K562 (cell line): ENCODE results near the gene SRPK2.

ENCODE experiments used
- CHD4 ChIP-seq: fragments of 200-600 bp; sonication (generic); IDR thresholded peaks from 3 replicates; pipeline ENCODE4 v1.6.1; 2012; ENCODE audit warnings: low read depth, mild to moderate bottlenecking, mixed read lengths, low read length, inconsistent platforms; ENCODE audit not compliant: insufficient read depth, insufficient replicate concordance, poor library complexity, severe bottlenecking
- FOXM1 ChIP-seq, 2 experiments: fragments of 450-650 bp in 1 of 2; sonication (generic) in 1 of 2; formaldehyde crosslinking in 1 of 2; IDR thresholded peaks; 2 replicates each; pipeline versions ENCODE4 v1.6.1 to v1.9.0; 2017 to 2022; ENCODE audit warnings: low read depth in 2 of 2, mild to moderate bottlenecking in 2 of 2, missing genetic modification reagents in 1 of 2, moderate library complexity in 1 of 2
- MXI1 ChIP-seq: IDR thresholded peaks from 2 replicates; pipeline ENCODE4 v1.6.1; 2011; ENCODE audit warnings: low read depth, mild to moderate bottlenecking, improper control_type of control experiment, low read length
- NRF1 ChIP-seq, 2 experiments: fragments of 450-650 bp; IDR thresholded peaks in 1 of 2; conservative IDR thresholded peaks in 1 of 2; 2 replicates each; pipeline ENCODE4 v1.6.1; 2014; ENCODE audit warnings: mild to moderate bottlenecking in 2 of 2
- POLR2AphosphoS5 ChIP-seq: IDR thresholded peaks from 2 replicates; pipeline ENCODE4 v1.6.1; 2011; ENCODE audit warnings: mild to moderate bottlenecking, low read depth, low read length, moderate library complexity; ENCODE audit not compliant: control insufficient read depth, insufficient read depth
- SRF ChIP-seq, 2 experiments: fragments of 250-450, 450-650 bp in 1 of 2; sonication (Bioruptor Pico) in 1 of 2; sonication (generic) in 1 of 2; formaldehyde crosslinking; IDR thresholded peaks; 2 replicates each; pipeline versions ENCODE4 v1.5.0 to v1.5.1; 2020 to 2022; ENCODE audit warnings: mild to moderate bottlenecking in 1 of 2, missing genetic modification reagents in 1 of 2
- YY1 ChIP-seq, 3 experiments: IDR thresholded peaks; 2 replicates each; pipeline ENCODE4 v1.6.1; 2011; ENCODE audit warnings: low read length in 2 of 3, mild to moderate bottlenecking in 2 of 3, moderate library complexity in 2 of 3, borderline replicate concordance in 1 of 3, control low read depth in 1 of 3, low read depth in 1 of 3; ENCODE audit not compliant: insufficient read depth in 3 of 3, insufficient replicate concordance in 2 of 3, control insufficient read depth in 1 of 3, insufficient read length in 1 of 3; ENCODE audit errors: extremely low read depth in 1 of 3
- ZNF217 ChIP-seq: sonication (generic); formaldehyde crosslinking; IDR thresholded peaks from 2 replicates; pipeline ENCODE4 v1.8.0; 2022; ENCODE audit warnings: mild to moderate bottlenecking, missing genetic modification reagents
- ZNF778 ChIP-seq: fragments of 450-650 bp; formaldehyde crosslinking; IDR thresholded peaks from 2 replicates; pipeline ENCODE4 v1.4.0; 2020; ENCODE audit warnings: mild to moderate bottlenecking, moderate library complexity
- TF ChIP-seq, protein P1 (sequence below): sonication (generic); formaldehyde crosslinking; IDR thresholded peaks from 2 replicates; pipeline ENCODE4 v1.8.1; 2022; ENCODE audit warnings: missing genetic modification reagents
- TF ChIP-seq, protein P2 (sequence below), 3 experiments: IDR thresholded peaks in 2 of 3; conservative IDR thresholded peaks in 1 of 3; 2 replicates each; pipeline ENCODE4 v1.5.1; 2011 to 2012; ENCODE audit warnings: low read length in 3 of 3, mild to moderate bottlenecking in 3 of 3, control low read depth in 2 of 3, improper control_type of control experiment in 1 of 3, inconsistent platforms in 1 of 3, low read depth in 1 of 3, mixed read lengths in 1 of 3, moderate library complexity in 1 of 3; ENCODE audit not compliant: insufficient read depth in 2 of 3
- TF ChIP-seq, protein P3 (sequence below), 2 experiments: fragments of 450-650 bp in 1 of 2; sonication (generic) in 1 of 2; formaldehyde crosslinking in 1 of 2; IDR thresholded peaks in 1 of 2; conservative IDR thresholded peaks in 1 of 2; 2 replicates each; pipeline versions ENCODE4 v1.6.1 to v1.8.1; 2016 to 2023; ENCODE audit warnings: mild to moderate bottlenecking in 2 of 2, moderate library complexity in 2 of 2, inconsistent platforms in 1 of 2, missing genetic modification reagents in 1 of 2

- TF ChIP-seq, protein P1, sequence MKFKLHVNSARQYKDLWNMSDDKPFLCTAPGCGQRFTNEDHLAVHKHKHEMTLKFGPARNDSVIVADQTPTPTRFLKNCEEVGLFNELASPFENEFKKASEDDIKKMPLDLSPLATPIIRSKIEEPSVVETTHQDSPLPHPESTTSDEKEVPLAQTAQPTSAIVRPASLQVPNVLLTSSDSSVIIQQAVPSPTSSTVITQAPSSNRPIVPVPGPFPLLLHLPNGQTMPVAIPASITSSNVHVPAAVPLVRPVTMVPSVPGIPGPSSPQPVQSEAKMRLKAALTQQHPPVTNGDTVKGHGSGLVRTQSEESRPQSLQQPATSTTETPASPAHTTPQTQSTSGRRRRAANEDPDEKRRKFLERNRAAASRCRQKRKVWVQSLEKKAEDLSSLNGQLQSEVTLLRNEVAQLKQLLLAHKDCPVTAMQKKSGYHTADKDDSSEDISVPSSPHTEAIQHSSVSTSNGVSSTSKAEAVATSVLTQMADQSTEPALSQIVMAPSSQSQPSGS (CRISPR knock-in tag) = no peak
- TF ChIP-seq FOXM1 (IDR thresholded peaks at IDR 0.05; ENCODE audit: low read depth) (no peak), FOXM1 (CRISPR knock-in tag; IDR thresholded peaks at IDR 0.05; ENCODE audit: low read depth) (no peak), NRF1 (conservative IDR thresholded peaks at IDR 0.05 in 1 of 2, IDR thresholded peaks at IDR 0.05 in 1 of 2) (no peak), MXI1 (no peak), ZNF217 (CRISPR knock-in tag) (no peak), SRF (CRISPR knock-in tag; IDR thresholded peaks at IDR 0.05) (no peak), POLR2AphosphoS5 (no peak), CHD4 (no peak), YY1 (IDR thresholded peaks at IDR 0.05; ENCODE audit: borderline replicate concordance in 1 of 3, control insufficient read depth in 1 of 3, extremely low read depth in 1 of 3, insufficient read depth in 3 of 3, insufficient read length in 1 of 3, insufficient replicate concordance in 2 of 3, low read depth in 1 of 3, low read length in 2 of 3) (no peak), ZNF778 (CRISPR knock-in tag) (no peak)
- TF ChIP-seq, protein P2, sequence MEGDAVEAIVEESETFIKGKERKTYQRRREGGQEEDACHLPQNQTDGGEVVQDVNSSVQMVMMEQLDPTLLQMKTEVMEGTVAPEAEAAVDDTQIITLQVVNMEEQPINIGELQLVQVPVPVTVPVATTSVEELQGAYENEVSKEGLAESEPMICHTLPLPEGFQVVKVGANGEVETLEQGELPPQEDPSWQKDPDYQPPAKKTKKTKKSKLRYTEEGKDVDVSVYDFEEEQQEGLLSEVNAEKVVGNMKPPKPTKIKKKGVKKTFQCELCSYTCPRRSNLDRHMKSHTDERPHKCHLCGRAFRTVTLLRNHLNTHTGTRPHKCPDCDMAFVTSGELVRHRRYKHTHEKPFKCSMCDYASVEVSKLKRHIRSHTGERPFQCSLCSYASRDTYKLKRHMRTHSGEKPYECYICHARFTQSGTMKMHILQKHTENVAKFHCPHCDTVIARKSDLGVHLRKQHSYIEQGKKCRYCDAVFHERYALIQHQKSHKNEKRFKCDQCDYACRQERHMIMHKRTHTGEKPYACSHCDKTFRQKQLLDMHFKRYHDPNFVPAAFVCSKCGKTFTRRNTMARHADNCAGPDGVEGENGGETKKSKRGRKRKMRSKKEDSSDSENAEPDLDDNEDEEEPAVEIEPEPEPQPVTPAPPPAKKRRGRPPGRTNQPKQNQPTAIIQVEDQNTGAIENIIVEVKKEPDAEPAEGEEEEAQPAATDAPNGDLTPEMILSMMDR (IDR thresholded peaks at IDR 0.05 in 2 of 3, conservative IDR thresholded peaks at IDR 0.05 in 1 of 3; ENCODE audit: insufficient read depth in 2 of 3, low read depth in 1 of 3, low read length in 3 of 3) = no peak
- TF ChIP-seq, protein P3, sequence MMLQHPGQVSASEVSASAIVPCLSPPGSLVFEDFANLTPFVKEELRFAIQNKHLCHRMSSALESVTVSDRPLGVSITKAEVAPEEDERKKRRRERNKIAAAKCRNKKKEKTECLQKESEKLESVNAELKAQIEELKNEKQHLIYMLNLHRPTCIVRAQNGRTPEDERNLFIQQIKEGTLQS (IDR thresholded peaks at IDR 0.05) = no peak
- TF ChIP-seq, protein P3 (CRISPR knock-in tag; conservative IDR thresholded peaks at IDR 0.05) = no peak
These were observed 36.6 kb downstream of the SRPK2 start for GRCh38 chr7:105352018-105352612.
